Small intestine (tissue), 16 donors: ENCODE results near the gene PTPRK. TPM values are rescaled to one million over a fixed set of nuclear protein-coding genes. Genes with fewer than 3 reads are reported as not detected.
A peak's percentile ranks its signal among the peaks of the same experiment; 100 is the strongest.

Source experiments
- DNase-seq, 2 donors: peaks; one replicate each; pipeline versions ENCODE4 v3.0.0 to v3.0.0-alpha.2; 2013
- FAIRE-seq: peaks from 2 replicates; lab custom pipeline; 2012; peaks lifted over from hg19 to GRCh38; lab: Jason Lieb, UNC
- H3K27ac ChIP-seq, 3 donors: one replicate each; pipeline ENCODE4 v1.5.1; 2013; ENCODE audit warnings: low read length in 2 of 3, mild to moderate bottlenecking in 2 of 3, control low read depth in 1 of 3, inconsistent platforms in 1 of 3, low read depth in 1 of 3, moderate library complexity in 1 of 3
- H3K27me3 ChIP-seq, 3 donors: one replicate each; pipeline ENCODE4 v1.6.1; 2013; ENCODE audit warnings: low read length in 3 of 3, inconsistent platforms in 1 of 3; ENCODE audit not compliant: control insufficient read depth in 3 of 3, insufficient read depth in 3 of 3
- H3K36me3 ChIP-seq, 3 donors: one replicate each; pipeline ENCODE4 v1.6.1; 2013; ENCODE audit warnings: low read length in 3 of 3, inconsistent platforms in 1 of 3, low read depth in 1 of 3, mild to moderate bottlenecking in 1 of 3, moderate library complexity in 1 of 3; ENCODE audit not compliant: control insufficient read depth in 3 of 3, insufficient read depth in 2 of 3
- H3K4me1 ChIP-seq, 3 donors: one replicate each; pipeline ENCODE4 v1.6.1; 2013; ENCODE audit warnings: low read length in 2 of 3, inconsistent platforms in 1 of 3, low read depth in 1 of 3, mild to moderate bottlenecking in 1 of 3, moderate library complexity in 1 of 3; ENCODE audit not compliant: control insufficient read depth in 3 of 3, insufficient read depth in 2 of 3
- H3K4me3 ChIP-seq, 3 donors: one replicate each; pipeline ENCODE4 v1.5.1; 2013; ENCODE audit warnings: low read length in 3 of 3, control low read depth in 1 of 3, inconsistent platforms in 1 of 3, low read depth in 1 of 3, mild to moderate bottlenecking in 1 of 3, moderate library complexity in 1 of 3
- H3K9me3 ChIP-seq, 2 donors: one replicate each; pipeline ENCODE4 v1.6.1; 2013; ENCODE audit warnings: low read depth in 1 of 2, low read length in 1 of 2; ENCODE audit not compliant: control insufficient read depth in 2 of 2, insufficient read depth in 1 of 2
- WGBS, 3 donors: extraction: QIAGEN DNeasy Blood & Tissue Kit; methylation state at CpG; one replicate each; pipeline ENCODE4 v1.1.7; 2013; 5-methylcytosine and 5-hydroxymethylcytosine counted together
- long read RNA-seq, 10 donors: transcript quantifications; one replicate each; lab custom pipeline, GENCODE V29; 2026
- polyA plus RNA-seq, 4 donors: library from polyadenylated mRNA; stranded (reverse) in 3 of 4; unstranded in 1 of 4; fragments of 200-250 nt in 3 of 4; fragments of 120-200 nt in 1 of 4; gene quantifications; one replicate each; pipeline versions ENCODE4 v1.2.1 to v1.2.3, GENCODE V29; 2013
- donor health status: healthy with polysubstance abuse.
- donor health status: control.
- donor health status: control.
- donor health status: Bipolar disorder and iron deficiency.
- donor health status: healthy.

The PTPRK gene
- polyA plus RNA-seq: 10 to 100 TPM; 15.9 to 72.5 (median 20.6) TPM
- long read RNA-seq, donor 1, full-length matches to known transcripts: 13 of 38 reads
- long read RNA-seq, donor 1, partial matches to known transcripts: 25 of 38 reads
- long read RNA-seq, donor 1, other reads (novel, unspliced or antisense): 0 of 38 reads
- long read RNA-seq, donor 2, partial matches to known transcripts: 0 of 1 reads
- long read RNA-seq, donor 2, other reads (novel, unspliced or antisense): 0 of 1 reads
- long read RNA-seq, donor 3, partial matches to known transcripts: 14 of 15 reads
- long read RNA-seq, donor 3, other reads (novel, unspliced or antisense): 0 of 15 reads
- long read RNA-seq, donor 4: 0 reads
- long read RNA-seq, donor 5: 0 reads
- long read RNA-seq, donor 6, full-length matches to known transcripts: 3 of 3 reads
- long read RNA-seq, donor 6, partial matches to known transcripts: 0 of 3 reads
- long read RNA-seq, donor 6, other reads (novel, unspliced or antisense): 0 of 3 reads
- long read RNA-seq, donor 7, partial matches to known transcripts: 0 of 3 reads
- long read RNA-seq, donor 7, other reads (novel, unspliced or antisense): 0 of 3 reads
- long read RNA-seq, donor 8, partial matches to known transcripts: 0 of 1 reads
- long read RNA-seq, donor 8, other reads (novel, unspliced or antisense): 0 of 1 reads
- long read RNA-seq, donor 9: 0 reads
- long read RNA-seq, donor 10, full-length matches to known transcripts: 6 of 14 reads
- long read RNA-seq, donor 10, partial matches to known transcripts: 8 of 14 reads
- long read RNA-seq, donor 10, other reads (novel, unspliced or antisense): 0 of 14 reads

DNA sequence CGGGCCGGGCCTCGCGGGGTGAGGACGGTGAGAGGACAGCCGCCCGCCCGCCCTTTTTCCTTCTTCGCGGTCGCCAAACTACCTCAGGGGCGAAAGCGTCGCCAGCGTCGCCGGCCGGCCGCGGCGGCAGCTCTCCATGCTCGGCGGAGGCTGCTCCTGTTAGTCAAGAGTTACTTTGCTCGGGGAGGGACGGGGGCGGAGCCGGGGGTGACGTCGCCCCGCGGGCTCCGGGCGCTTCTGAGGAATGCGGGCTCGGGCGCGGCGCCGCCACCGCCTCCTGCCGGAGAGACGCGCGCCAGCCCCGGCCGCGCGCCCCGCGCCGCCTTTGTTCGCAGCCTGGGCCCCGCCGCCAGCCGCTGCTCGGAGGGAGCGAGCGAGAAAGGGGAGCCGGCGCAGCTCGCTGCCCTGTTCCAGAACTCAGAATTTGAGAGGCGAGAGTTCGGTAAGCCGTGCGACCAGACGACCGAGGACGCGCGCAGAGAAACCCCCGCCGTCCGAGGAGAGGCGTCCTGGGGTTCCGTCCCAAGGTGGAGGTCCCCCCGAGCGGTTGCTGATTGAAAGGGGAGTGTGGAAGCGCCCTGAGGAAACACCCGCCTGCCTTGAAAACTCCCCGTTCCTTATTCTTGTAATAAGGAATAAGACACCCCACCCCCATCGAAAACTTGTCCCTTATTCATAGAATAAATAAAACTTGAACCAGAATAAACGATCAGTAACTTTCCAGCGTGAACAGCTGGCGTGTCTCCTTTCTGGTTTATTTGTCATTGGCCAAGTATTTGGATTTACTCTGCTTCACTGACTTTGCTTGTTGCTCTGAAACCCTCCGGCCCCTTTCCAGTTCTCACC, at the start of gene PTPRK:
TSS of gene PTPRK (minus strand) at position 164 of the 846 bp plus-strand sequence. CDS start 241 bp downstream, outside the sequence.
- FAIRE-seq: no peak
- WGBS, 3 donors: 1% methylated on average over 58 to 85 of the region's 85 CpGs

GRCh38 chr6:128567029-128567428, 46.6 kb upstream of the PTPRK start:
- Histone ChIP-seq H3K27me3 (no peaks in the 10 kb centered on the region), H3K9me3 (no peaks in the 10 kb centered on the region), H3K36me3 (no peaks in the 10 kb centered on the region), H3K4me1 (peaks cover 0 to 3% (median 0%) of the 10 kb centered on the region in 3 donors), H3K27ac (no peak overlapping the region), H3K4me3 (no peak overlapping the region)
- 19 to 56% (median 26%) methylated on average over 1 of the region's 1 CpG for WGBS, 3 donors
- FAIRE-seq (no peak), DNase-seq (peak in 1 of 2 donors; percentile 21)

More for the DNA sequence above, at the start of gene PTPRK:
- Histone ChIP-seq H3K27ac (peak within 1 kb of the TSS; percentile 91 to 100 (median 96)), H3K9me3 (no peaks in the 10 kb centered on the region), H3K36me3 (no peaks in the 10 kb centered on the region), H3K27me3 (no peaks in the 10 kb centered on the region), H3K4me1 (peaks cover 0 to 13% (median 0%) of the 10 kb centered on the region in 3 donors), H3K4me3 (peak within 1 kb of the TSS; percentile 72 to 98 (median 78))
- peak; percentile 91 to 98 for DNase-seq

GRCh38 chr6:128560966-128561365, 40.6 kb upstream of the PTPRK start:
- Histone ChIP-seq H3K4me3 (no peak overlapping the region), H3K9me3 (no peaks in the 10 kb centered on the region), H3K27me3 (no peaks in the 10 kb centered on the region), H3K36me3 (no peaks in the 10 kb centered on the region), H3K27ac (no peak overlapping the region), H3K4me1 (no peaks in the 10 kb centered on the region)
- no peak for DNase-seq
- no peak for FAIRE-seq

- Histone ChIP-seq H3K9me3 (no peaks in the 10 kb centered on the region), H3K27me3 (no peaks in the 10 kb centered on the region), H3K4me1 (no peaks in the 10 kb centered on the region), H3K36me3 (no peaks in the 10 kb centered on the region), H3K4me3 (no peak overlapping the region), H3K27ac (no peak overlapping the region)
- DNase-seq: no peak
- FAIRE-seq: no peak
- 74 to 93% (median 79%) methylated on average over 2 of the region's 2 CpGs for WGBS, 3 donors
Measured at GRCh38 chr6:128558924-128559323, 38.5 kb upstream of the PTPRK start.

- Histone ChIP-seq H3K9me3 (no peaks in the 10 kb centered on the region), H3K4me3 (no peak overlapping the region), H3K36me3 (no peaks in the 10 kb centered on the region), H3K27ac (no peak overlapping the region), H3K4me1 (no peaks in the 10 kb centered on the region), H3K27me3 (no peaks in the 10 kb centered on the region)
- 60 to 75% (median 68%) methylated on average over 2 of the region's 2 CpGs for WGBS, 3 donors
- FAIRE-seq (no peak), DNase-seq (no peak)
Measured at GRCh38 chr6:128558021-128558420, 37.6 kb upstream of the PTPRK start.

GRCh38 chr6:128557081-128557480, 36.7 kb upstream of the PTPRK start:
- Histone ChIP-seq H3K4me3 (no peak overlapping the region), H3K27me3 (no peaks in the 10 kb centered on the region), H3K36me3 (no peaks in the 10 kb centered on the region), H3K4me1 (no peaks in the 10 kb centered on the region), H3K9me3 (no peaks in the 10 kb centered on the region), H3K27ac (no peak overlapping the region)
- DNase-seq (no peak), FAIRE-seq (no peak)
- 79 to 89% (median 81%) methylated on average over 3 of the region's 3 CpGs for WGBS, 3 donors

DNA sequence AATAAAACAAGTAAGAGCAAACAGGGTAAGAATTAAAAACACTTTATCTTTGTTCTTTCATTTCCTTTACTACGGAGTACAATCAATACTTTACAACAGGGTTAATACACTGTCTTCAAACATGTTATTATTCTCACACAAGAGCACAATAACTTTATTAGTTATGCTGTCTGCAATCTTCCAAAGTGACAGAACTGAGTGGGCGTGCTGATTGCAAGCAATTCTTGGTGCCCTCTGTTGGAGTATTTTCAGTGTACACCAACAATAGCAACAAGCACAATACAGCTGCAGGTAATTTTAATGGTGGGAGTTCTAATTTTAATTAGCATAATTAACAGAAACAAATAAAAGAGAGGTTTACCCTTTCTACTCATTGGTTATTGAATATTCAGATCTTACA, 33.9 kb upstream of the PTPRK start:
- no peak for FAIRE-seq
- 16 to 55% (median 27%) methylated on average over 2 of the region's 2 CpGs for WGBS, 3 donors
- no peaks in the 10 kb centered on the region for H3K4me1 ChIP-seq

GRCh38 chr6:128541261-128541660, 20.9 kb upstream of the PTPRK start:
- no peaks in the 10 kb centered on the region for H3K27me3 ChIP-seq
- H3K9me3 ChIP-seq: peaks cover 0 to 2% of the 10 kb centered on the region in 2 donors
- 44 to 77% (median 51%) methylated on average over 1 of the region's 1 CpG for WGBS, 3 donors
- H3K27ac ChIP-seq: no peak overlapping the region
- no peak overlapping the region for H3K4me3 ChIP-seq
- FAIRE-seq: no peak
- no peaks in the 10 kb centered on the region for H3K36me3 ChIP-seq
- no peak for DNase-seq
- H3K4me1 ChIP-seq: no peaks in the 10 kb centered on the region

More for the DNA sequence above, 33.9 kb upstream of the PTPRK start:
- no peak overlapping the region for H3K4me3 ChIP-seq
- H3K9me3 ChIP-seq: no peaks in the 10 kb centered on the region
- H3K27ac ChIP-seq: no peak overlapping the region
- DNase-seq: peak; percentile 13 to 19
- no peaks in the 10 kb centered on the region for H3K36me3 ChIP-seq
- no peaks in the 10 kb centered on the region for H3K27me3 ChIP-seq
